ENCODE results near the gene CKLF.

The CKLF gene, protein sequence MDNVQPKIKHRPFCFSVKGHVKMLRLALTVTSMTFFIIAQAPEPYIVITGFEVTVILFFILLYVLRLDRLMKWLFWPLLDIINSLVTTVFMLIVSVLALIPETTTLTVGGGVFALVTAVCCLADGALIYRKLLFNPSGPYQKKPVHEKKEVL

DNA sequence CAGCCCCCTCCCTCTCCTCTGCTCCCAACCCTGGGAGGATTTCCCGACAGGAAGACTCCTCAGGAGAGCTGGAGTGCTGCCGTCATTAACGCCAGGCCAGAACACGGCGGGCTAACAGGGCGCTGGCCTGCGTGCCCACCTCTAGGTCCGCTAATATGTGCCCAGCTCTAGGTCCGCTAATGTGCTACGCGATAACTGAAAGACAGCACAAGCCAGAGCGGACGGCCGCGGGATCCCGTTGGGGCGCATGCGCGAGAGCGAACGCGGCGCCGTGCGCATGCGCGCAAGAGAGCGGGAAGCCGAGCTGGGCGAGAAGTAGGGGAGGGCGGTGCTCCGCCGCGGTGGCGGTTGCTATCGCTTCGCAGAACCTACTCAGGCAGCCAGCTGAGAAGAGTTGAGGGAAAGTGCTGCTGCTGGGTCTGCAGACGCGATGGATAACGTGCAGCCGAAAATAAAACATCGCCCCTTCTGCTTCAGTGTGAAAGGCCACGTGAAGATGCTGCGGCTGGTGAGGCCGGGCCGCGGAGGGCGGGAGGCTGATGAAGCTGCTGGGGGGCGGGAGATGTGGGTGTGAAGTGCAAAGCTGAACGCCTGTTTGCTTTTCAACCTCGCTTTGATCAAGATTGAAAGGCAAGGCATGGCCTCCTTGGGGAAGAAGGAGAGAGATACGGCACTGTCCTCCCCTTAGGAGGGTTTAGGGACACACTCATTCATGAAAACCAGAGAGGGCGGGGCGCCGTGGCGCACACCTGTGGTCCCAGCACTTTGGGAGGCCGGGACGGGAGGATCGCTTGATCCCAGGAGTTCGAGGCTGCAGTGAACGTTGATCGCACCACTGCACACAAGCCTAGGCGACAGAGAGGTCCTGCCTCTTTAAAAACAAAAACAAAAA is at the start of gene CKLF:
CKLF (plus strand) TSS at position 291 of the 892 bp plus-strand sequence; CDS start at position 431, 140 bp downstream.
- TF ChIP-seq, protein P1, sequence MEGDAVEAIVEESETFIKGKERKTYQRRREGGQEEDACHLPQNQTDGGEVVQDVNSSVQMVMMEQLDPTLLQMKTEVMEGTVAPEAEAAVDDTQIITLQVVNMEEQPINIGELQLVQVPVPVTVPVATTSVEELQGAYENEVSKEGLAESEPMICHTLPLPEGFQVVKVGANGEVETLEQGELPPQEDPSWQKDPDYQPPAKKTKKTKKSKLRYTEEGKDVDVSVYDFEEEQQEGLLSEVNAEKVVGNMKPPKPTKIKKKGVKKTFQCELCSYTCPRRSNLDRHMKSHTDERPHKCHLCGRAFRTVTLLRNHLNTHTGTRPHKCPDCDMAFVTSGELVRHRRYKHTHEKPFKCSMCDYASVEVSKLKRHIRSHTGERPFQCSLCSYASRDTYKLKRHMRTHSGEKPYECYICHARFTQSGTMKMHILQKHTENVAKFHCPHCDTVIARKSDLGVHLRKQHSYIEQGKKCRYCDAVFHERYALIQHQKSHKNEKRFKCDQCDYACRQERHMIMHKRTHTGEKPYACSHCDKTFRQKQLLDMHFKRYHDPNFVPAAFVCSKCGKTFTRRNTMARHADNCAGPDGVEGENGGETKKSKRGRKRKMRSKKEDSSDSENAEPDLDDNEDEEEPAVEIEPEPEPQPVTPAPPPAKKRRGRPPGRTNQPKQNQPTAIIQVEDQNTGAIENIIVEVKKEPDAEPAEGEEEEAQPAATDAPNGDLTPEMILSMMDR (conservative IDR thresholded peaks at IDR 0.05) = no peak
- 0 out of 2 replicates have a peak, but pooled peaks have one; percentile 14 for TF ChIP-seq ZFX (IDR thresholded peaks at IDR 0.05)
- H3K27ac ChIP-seq = peak within 1 kb of the TSS; percentile 83

DNA sequence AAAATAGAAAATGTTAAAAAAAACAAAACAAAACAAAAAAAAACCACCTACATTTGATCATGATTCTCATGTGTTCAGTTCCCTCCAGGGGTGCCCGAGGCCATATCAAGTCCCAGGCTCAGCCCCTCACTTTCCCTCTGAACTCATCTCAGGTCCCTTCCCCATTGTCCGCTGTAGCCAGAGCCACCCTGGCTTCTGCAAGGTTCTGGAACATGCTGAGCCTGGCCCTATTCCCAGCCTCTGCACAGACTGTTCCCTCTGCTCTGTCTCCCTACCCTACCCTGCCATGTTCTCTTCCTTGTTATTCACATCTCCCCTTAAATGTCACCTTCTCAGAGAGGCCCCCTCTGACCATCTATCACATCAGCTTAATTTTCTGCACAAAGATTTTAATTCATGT is 49.3 kb upstream of the CKLF start:
- H3K27ac ChIP-seq = no peak overlapping the region
- TF ChIP-seq, protein P1 (conservative IDR thresholded peaks at IDR 0.05) = no peak
- TF ChIP-seq ZFX (IDR thresholded peaks at IDR 0.05) = no peak

DNA sequence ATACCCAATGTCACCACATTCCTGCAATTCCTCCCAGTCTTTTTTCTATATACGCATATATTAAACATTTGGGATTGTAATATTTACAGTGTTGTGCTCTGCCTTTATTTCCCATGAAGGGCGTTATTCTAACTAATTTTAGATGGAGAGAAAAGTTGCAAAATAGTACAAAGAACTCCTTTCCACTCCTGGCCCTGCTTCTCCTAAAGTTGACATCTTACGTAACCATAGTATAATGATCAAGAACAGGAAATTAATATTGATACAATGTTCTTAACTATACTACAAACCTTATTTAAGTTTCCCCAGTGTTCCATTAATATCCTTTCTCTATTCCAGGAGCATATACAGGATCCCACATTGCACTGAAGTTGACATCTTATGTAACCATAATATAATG is 48.8 kb upstream of the CKLF start:
- TF ChIP-seq ZFX (IDR thresholded peaks at IDR 0.05) = no peak
- TF ChIP-seq, protein P1 (conservative IDR thresholded peaks at IDR 0.05) = no peak
- H3K27ac ChIP-seq = no peak overlapping the region

DNA sequence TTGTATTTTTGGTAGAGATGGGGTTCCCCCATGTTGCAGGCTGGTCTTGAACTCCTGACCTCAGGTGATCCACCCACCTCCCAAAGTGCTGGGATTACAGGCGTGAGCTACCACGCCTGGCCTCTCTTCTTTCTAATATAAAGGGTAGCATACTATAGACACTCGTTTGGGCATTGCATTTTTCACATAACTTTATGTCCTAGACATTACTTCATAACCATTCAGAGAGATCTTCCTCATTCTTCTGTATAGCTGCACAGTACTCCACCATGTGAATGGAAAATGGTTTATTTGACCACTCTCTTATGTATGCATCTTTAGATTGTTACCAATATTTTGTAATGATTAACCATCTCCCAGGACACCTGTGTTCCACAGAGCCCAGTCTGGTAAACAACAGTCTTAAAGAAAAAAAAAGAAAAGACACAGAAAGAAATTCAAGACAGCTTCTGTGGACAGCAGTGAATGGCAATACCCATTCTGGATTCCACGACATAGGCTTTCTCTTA is 44.6 kb upstream of the CKLF start:
- TF ChIP-seq, protein P1 (conservative IDR thresholded peaks at IDR 0.05) = no peak
- TF ChIP-seq ZFX (IDR thresholded peaks at IDR 0.05) = no peak
- H3K27ac ChIP-seq = peak overlapping the region; percentile 80

DNA sequence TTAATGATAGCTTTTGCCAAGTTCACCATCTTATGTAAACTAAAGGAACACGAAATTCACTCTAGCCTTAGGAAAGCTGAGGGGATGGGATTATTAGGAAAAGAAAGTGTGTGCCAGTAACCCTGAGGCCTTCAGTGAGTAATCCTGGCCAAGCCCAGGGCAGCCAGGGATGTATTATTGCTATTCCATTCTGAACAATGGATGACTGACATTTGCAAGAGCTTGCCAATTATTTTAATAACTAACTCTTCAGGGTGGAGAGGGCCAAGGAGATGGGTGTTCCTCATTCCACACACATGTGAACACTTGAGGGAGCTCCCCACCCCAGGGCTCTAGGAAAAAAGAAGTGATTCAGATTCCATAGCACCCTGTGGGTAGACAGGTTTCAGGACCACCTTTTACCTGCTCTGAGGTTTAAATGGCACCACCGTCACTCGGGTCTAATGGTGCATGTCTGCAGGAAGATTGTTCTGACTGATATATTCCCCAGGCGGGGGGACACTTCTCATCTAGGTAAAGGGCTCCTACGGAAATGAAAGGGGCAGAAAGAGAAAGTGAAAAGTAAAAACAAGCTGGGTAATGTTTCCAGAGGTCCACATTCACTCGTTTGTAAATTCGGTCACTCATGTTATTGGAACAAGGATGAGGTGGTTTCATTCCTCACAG is 44.0 kb upstream of the CKLF start:
- TF ChIP-seq, protein P1 (conservative IDR thresholded peaks at IDR 0.05) = no peak
- no peak for TF ChIP-seq ZFX (IDR thresholded peaks at IDR 0.05)
- H3K27ac ChIP-seq = peak overlapping the region; percentile 78

DNA sequence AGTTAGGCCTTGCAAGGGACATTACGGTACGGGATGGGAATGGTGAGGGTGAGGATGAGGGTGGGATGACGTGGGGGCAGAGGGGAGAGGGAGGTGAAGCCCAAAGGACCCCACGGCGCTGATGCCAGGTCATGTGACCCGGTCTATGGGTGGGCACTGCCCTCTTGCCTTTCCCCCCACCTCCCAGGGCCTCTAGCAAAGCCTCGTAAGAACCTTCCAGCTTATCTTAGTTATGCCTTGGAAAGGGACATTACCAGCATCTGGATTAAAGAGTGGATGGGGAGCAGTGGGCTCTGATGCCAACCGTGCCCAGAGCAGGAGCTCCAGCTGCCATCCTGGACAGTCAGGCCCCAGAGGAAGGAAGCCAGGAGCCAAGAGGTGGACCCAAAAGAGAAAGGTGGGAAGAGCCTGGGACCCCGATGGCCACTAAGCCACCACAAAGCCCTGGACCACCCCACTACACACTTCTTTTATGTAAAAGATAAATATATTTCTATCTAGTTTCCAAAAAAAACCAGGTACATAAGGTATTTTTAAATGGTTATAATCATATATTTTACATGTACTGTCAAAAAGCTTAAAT is 43.4 kb upstream of the CKLF start:
- H3K27ac ChIP-seq = peak overlapping the region; percentile 78
- TF ChIP-seq, protein P1 (conservative IDR thresholded peaks at IDR 0.05) = no peak
- TF ChIP-seq ZFX (IDR thresholded peaks at IDR 0.05) = no peak
